Neural cell (in vitro differentiated cells): ENCODE results near the gene NSMF.

ENCODE experiments used
- EP300 ChIP-seq: fragments of 450-650 bp; conservative IDR thresholded peaks from 2 replicates; pipeline ENCODE4 v1.6.1; 2014; ENCODE audit warnings: antibody characterized with exemption, mild to moderate bottlenecking, moderate library complexity; ENCODE audit not compliant: poor library complexity, severe bottlenecking
- EZH2 ChIP-seq: fragments of 200-600, 300-800 bp; shearing (Covaris generic), sonication (generic); IDR thresholded peaks from 2 replicates; pipeline ENCODE4 v1.6.1; 2014; ENCODE audit warnings: antibody characterized with exemption, low read length, borderline replicate concordance, mild to moderate bottlenecking; ENCODE audit not compliant: insufficient read depth, poor library complexity, severe bottlenecking
- POLR2AphosphoS5 ChIP-seq: IDR thresholded peaks from 2 replicates; pipeline ENCODE4 v1.6.1; 2012
- RAD21 ChIP-seq: fragments of 450-650 bp; conservative IDR thresholded peaks from 2 replicates; pipeline ENCODE4 v1.6.1; 2014; ENCODE audit warnings: antibody characterized with exemption, mild to moderate bottlenecking, moderate library complexity
- TAF1 ChIP-seq: IDR thresholded peaks from 2 replicates; pipeline ENCODE4 v1.6.1; 2012; ENCODE audit warnings: low read depth
- TF ChIP-seq, protein P1 (sequence below): fragments of 450-650 bp; IDR thresholded peaks from 2 replicates; pipeline ENCODE4 v1.5.1; 2014; ENCODE audit warnings: antibody characterized with exemption, mild to moderate bottlenecking, moderate library complexity; ENCODE audit not compliant: poor library complexity, severe bottlenecking
- TF ChIP-seq, protein P2 (sequence below): IDR thresholded peaks from 2 replicates; pipeline ENCODE4 v1.6.1; 2012; ENCODE audit warnings: borderline replicate concordance

DNA sequence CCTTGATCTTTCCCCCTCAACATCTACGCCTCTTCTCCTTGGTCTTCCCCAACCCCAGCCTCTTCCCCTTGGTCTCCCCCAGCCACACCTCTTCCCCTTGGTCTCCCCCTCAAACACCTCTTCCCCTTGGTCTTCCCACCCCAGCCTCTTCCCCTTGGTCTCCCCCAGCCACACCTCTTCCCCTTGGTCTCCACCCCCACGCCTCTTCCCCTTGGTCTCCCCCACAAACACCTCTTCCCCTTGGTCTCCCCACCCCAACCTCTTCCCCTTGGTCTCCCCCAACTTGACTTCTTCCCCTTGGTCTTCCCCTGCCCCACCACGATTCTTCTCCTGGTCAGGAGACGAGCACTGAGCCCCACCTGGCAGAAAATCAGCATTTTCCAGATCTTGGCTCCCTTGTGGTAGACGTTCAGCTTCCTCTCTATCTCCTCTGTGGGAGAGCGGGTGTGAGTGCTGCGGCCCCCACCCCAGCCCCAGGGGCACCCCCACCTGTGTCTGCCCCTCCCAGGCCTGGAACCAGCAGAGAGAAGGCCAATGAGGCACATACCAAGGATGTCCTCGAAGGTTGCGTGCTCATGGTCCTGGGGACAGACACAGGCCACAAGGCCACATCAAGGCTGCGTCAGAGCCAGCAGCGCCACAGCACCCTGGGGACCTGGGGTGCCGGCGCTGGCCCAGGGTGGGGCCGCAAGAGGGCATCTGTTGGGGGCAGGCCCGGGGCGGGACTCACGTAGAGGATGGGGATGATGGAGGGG is 7.0 kb downstream of the NSMF start:
- TF ChIP-seq, protein P1, sequence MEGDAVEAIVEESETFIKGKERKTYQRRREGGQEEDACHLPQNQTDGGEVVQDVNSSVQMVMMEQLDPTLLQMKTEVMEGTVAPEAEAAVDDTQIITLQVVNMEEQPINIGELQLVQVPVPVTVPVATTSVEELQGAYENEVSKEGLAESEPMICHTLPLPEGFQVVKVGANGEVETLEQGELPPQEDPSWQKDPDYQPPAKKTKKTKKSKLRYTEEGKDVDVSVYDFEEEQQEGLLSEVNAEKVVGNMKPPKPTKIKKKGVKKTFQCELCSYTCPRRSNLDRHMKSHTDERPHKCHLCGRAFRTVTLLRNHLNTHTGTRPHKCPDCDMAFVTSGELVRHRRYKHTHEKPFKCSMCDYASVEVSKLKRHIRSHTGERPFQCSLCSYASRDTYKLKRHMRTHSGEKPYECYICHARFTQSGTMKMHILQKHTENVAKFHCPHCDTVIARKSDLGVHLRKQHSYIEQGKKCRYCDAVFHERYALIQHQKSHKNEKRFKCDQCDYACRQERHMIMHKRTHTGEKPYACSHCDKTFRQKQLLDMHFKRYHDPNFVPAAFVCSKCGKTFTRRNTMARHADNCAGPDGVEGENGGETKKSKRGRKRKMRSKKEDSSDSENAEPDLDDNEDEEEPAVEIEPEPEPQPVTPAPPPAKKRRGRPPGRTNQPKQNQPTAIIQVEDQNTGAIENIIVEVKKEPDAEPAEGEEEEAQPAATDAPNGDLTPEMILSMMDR = no peak
- TF ChIP-seq EP300 = no peak
- TF ChIP-seq POLR2AphosphoS5 = no peak
- TF ChIP-seq RAD21 = no peak
- TF ChIP-seq, protein P2, sequence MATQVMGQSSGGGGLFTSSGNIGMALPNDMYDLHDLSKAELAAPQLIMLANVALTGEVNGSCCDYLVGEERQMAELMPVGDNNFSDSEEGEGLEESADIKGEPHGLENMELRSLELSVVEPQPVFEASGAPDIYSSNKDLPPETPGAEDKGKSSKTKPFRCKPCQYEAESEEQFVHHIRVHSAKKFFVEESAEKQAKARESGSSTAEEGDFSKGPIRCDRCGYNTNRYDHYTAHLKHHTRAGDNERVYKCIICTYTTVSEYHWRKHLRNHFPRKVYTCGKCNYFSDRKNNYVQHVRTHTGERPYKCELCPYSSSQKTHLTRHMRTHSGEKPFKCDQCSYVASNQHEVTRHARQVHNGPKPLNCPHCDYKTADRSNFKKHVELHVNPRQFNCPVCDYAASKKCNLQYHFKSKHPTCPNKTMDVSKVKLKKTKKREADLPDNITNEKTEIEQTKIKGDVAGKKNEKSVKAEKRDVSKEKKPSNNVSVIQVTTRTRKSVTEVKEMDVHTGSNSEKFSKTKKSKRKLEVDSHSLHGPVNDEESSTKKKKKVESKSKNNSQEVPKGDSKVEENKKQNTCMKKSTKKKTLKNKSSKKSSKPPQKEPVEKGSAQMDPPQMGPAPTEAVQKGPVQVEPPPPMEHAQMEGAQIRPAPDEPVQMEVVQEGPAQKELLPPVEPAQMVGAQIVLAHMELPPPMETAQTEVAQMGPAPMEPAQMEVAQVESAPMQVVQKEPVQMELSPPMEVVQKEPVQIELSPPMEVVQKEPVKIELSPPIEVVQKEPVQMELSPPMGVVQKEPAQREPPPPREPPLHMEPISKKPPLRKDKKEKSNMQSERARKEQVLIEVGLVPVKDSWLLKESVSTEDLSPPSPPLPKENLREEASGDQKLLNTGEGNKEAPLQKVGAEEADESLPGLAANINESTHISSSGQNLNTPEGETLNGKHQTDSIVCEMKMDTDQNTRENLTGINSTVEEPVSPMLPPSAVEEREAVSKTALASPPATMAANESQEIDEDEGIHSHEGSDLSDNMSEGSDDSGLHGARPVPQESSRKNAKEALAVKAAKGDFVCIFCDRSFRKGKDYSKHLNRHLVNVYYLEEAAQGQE = no peak
- no peak for TF ChIP-seq TAF1
- TF ChIP-seq EZH2 = no peak
